OCI-M2 (cell line): ENCODE measurements around the gene PRDM10.
"Not testable (repeated sequence)": the region's sequence is repeated elsewhere in the genome, so short reads cannot be mapped to it uniquely, and the experiment has no call there.

ENCODE experiments used
- DNase-seq: peaks from one replicate; lab custom pipeline; 2025; ENCODE audit not compliant: unreplicated experiment; lab: John Stamatoyannopoulos, UW

Gene PRDM10, protein sequence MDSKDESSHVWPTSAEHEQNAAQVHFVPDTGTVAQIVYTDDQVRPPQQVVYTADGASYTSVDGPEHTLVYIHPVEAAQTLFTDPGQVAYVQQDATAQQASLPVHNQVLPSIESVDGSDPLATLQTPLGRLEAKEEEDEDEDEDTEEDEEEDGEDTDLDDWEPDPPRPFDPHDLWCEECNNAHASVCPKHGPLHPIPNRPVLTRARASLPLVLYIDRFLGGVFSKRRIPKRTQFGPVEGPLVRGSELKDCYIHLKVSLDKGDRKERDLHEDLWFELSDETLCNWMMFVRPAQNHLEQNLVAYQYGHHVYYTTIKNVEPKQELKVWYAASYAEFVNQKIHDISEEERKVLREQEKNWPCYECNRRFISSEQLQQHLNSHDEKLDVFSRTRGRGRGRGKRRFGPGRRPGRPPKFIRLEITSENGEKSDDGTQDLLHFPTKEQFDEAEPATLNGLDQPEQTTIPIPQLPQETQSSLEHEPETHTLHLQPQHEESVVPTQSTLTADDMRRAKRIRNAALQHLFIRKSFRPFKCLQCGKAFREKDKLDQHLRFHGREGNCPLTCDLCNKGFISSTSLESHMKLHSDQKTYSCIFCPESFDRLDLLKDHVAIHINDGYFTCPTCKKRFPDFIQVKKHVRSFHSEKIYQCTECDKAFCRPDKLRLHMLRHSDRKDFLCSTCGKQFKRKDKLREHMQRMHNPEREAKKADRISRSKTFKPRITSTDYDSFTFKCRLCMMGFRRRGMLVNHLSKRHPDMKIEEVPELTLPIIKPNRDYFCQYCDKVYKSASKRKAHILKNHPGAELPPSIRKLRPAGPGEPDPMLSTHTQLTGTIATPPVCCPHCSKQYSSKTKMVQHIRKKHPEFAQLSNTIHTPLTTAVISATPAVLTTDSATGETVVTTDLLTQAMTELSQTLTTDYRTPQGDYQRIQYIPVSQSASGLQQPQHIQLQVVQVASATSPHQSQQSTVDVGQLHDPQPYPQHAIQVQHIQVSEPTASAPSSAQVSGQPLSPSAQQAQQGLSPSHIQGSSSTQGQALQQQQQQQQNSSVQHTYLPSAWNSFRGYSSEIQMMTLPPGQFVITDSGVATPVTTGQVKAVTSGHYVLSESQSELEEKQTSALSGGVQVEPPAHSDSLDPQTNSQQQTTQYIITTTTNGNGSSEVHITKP

DNA sequence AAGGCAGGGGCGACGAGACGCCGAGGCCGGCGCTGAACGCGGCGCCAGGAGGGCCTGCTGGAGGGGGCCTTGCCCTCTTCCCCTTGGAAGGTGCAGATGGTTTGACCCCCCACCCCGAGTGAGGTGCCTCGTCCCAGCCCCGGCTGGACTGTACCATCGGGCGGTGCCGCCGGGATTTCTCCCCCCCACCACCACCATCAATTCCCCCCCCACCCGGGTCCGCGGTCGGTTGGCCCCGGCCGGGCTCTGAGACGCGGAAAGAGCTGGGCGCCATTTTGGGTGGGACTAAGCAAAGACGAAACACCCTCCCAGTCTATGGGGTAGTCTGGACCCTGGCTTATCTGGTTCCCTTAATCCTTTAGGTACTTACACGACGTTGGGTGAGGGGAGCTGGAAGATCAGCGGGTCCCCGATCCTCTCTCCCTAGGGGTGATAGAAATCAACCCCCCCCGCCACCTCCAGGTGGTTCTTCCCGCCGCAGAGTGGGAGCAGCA lies at the start of gene PRDM10:
Gene PRDM10, minus strand, starts transcription at position 484 of the 494 bp plus-strand sequence. CDS start 41,871 bp downstream, outside the sequence.
- no peak for DNase-seq

DNA sequence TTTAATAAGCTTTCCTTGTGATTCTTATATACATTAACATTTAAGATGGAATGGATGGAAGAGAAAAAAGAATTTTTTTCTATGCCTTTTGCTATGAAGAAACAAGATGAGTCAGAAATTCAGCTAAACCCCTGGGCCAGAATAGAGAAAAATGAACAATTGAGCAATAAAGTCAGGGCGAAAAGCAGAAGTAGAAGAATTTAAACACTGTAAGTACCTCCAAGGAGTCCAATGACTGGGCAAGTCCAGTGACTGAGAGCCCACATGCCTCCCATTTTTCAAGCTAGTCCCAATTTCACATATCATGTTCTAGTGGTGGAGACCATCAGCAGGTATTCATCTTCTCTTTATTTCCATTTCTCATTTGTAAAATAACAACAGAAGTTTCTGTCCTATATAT lies 48.4 kb upstream of the PRDM10 start:
- DNase-seq = no peak

DNA sequence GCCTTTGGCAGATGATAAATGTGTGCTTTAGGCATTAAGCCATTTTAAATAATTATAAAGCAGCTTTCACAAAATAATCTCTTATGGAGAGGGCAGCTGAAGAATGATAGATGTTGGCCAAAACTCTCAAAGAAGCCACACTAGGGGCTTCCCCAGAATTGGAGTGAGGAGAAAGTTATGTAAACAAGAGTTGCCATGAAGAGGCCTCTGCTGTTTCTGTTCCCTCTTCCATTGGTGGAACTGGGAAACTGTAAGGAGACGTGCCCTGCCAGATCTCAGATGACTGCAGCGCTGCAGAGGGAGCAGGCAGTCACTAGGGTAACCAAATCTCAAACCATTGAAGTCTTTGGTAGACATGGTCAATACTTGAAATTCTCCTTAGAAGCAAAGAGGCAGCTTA lies 47.6 kb upstream of the PRDM10 start:
- no peak for DNase-seq

DNA sequence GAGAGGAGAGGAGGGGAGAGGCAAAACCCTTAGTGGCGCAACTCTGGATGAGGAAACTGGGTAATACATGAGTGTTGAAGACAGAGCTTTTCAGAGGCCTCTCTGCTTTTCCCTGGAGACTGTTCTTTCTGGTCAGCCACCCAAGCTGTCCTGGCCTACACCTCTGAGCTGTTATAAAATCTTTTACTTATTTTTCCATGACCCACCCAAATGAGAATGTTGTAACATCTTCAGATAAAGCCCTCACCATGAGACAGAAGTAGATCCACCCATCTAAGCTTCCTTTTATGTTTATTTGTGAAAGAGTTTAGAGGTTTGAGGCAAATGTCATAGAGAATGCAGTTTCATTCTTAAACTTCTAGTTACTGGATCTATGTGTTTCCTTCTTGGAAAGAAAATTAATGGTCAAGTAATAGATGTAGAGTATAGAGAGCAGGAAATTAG lies 46.7 kb upstream of the PRDM10 start:
- no peak for DNase-seq

DNA sequence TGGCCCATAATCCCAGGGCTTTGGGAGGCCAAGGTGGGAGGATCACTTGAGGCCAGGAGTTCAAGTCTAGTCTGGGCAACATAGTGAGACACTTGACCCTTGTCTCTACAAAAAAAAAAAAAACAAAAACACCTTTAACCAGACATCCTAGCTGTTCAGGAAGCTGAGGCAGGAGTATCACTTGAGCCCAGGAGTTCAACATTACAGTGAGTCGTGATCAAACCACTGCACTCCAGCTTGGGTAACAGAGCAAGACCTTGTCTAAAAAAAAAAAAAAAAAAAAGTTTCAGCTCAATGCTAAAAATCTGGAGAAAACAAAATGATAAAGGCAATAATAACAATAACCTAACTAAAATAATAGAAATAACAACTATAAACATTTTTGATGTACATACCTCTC lies 44.5 kb upstream of the PRDM10 start:
- DNase-seq = no peak

DNA sequence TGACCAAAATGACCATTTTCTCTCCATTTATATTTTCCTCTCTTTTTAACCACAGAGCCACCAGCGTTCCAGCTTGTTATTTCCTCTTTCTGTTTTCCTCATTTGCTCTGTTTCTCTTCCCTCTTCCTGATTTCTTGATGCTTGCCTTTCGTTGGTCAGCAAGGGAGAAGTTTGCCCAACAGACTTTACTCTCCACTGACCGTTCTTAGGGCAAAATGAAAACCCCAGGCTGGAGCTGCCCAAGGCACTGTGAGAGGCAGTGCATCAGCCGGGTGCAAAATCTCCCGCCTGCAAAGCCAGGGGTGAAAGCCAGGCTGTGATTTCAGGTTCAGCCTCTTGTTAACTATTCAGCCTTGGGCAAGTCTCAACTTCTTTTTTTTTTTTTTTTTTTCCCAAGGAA lies 40.9 kb upstream of the PRDM10 start:
- no peak for DNase-seq

DNA sequence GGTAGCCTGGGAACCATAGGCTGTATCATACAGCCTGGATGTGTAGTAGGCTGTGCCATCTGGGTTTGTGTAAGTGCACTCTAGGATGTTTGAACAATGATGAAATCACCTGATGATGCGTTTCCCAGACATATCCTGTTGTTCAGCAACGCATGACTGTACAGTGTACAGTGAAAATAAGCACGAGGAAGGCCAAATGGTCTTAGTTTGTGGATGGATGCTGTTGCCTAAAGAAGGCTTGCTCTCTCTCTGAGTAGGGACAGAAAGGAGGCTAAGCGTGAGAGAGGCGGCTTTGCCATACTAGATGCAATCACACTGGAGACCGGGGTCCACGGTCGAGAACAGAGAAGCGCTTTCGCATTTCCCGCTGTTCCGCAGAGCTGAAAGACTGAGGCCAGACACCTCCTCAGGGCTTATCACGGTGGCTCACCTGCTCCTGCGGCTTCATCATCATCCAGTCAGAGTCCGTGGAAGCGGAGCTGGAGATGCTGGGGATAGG lies 39.5 kb upstream of the PRDM10 start:
- no peak for DNase-seq

DNA sequence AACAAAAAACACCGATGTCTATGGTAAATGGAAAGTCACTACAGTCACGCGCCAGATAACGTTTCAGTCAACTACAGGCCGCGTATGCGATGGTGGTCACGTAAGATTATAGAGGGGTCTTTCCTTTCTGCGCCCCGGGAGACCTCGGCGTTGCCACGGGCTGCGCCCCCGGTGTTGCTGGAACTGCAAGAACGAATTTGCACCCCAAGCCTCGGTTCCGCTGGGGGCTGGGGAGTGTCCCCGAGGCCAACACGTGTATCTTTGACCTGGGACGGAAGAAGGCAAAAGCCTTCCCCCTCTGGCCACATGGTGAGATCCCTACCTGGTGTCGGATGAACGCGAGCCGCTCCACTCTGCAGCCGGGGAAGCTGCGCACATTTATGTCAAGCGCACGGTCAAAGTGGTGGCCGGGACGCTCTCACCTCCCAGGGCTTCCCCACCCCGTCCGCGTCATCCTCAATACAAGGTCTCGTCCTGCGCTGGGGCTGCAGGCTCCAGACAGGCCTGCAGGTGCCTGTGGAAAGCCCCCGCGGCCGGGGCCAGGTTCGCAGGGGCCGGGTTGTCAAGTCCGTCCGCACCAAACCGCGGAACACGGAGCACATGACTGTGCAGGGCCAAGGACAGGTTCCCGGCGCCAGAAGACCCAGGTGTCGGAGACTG lies 37.8 kb upstream of the PRDM10 start:
- DNase-seq = no peak

DNA sequence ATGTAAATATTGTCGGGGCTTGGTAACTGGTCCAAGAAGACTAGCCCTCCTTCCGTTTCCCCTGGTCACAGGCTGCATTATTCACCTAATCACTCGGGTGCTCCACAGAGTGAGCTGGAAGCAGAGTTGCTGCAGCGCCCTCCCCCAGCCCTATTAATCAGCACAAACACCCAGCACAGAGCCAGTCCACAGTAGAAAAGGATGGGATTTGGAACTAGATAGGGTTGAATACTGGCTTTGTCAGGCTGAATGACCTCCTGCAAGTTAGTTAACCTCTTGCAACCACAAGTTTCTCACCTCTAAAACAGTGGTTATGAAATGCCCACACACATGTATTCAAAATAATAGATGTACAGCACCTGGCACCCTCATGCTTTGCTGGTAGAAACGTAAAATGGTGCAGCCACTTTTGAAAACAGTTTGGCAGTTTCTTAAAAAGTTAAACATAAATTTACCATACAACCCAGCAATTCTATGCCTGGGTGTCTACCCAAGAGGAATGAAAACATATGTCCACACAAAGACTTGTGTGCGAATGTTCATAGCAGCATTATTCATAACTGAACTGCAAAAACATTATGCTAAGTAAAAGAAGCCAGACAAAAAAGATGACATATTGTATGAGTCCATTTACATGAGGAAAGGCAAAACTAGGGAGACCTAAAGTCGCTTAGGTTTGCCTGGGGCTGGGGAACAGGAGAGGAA lies 35.4 kb upstream of the PRDM10 start:
- DNase-seq = no peak

DNA sequence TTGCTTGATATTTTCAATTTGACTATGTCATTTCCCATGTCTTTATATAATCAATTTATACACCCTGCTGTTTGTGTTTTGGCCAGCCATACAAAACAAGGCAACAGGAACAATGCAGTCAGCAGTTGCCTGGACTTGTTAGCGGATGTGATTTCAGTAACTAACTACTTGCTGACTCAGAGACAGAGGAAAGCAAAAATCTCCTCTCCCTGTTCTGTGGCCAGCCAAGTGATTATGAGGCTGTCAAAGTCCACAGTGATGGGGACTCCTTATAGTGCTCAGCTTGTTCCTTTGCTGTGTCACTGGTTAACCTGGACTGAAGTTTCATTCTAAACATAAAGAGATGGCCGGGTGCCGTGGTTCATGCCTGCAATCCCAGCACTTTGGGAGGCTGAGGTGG lies 34.4 kb upstream of the PRDM10 start:
- DNase-seq = no peak

DNA sequence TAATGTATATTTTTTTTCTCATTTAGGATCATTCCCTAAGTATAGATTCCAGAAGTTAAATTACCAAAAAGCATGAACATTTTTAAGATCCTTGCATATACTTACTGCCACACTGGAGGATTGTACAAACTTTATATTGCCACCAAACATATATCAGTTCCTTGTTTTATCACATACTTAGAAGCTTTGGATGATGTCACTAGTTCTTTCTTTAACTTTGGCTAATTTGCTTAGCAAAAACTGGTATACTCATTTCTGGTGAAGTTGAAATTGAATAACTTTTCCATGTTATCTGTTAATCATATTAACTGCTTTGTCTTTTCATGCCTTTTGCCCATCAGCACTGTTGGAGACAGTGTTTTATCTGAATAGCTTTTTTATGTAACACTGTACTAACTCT lies 31.6 kb upstream of the PRDM10 start:
- DNase-seq = no peak

DNA sequence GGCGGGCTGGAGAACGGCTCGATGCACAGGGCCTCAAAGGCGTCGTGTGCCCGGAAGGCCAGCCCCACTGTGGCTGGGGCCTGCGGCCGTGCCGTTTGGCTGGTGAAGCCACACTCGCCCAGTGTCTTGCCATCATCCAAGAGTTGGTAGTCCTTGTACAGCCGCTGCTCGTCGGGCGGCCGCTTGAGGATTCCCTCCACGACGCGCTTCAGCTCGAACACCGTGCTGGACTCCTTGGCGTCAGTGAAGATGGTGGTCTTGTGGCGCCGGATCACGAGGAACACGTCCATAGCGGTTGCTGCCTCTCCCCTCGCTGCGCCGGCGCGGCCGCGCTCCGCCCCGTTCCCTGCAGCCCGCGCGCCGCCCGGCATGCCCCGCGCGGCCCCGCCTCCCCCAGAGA lies 30.3 kb upstream of the PRDM10 start:
- no peak for DNase-seq

DNA sequence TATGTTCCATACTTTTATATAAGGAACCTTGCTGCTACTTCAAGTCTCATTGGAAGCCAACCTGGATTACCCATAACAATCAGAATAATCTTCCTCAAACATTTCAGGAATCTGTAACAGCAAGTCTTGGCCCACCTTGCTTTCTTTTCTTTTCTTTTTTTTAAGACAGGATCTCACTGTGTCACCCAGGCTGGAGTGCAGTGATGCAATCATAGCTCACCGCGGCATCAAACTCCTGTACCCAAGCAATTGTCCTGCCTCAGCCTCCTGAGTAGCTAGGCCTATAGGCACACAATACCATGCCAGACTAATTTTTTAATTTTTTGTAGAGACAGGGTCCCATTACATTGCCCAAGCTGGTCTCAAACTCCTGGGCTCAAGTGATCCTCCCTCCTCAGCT lies 29.3 kb upstream of the PRDM10 start:
- no peak for DNase-seq

DNA sequence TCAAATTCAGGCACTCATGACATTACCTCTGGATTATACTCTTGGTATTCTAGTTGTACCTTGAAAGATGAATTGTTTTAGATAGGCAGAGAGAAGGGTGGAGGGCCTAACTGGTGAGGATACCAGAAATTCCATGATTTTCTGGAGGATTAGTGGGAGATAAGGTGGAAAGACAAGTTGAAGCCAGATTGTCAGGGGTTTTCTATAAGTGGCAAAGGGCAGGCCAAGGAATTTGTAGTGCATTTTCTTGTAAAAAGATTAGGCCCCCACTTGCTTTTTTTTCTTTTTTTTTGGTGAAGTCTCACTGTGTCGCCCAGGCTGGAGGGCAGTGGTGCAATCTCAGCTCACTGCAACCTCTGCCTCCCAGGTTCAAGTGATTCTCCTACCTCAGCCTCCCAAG lies 28.4 kb upstream of the PRDM10 start:
- no peak for DNase-seq

DNA sequence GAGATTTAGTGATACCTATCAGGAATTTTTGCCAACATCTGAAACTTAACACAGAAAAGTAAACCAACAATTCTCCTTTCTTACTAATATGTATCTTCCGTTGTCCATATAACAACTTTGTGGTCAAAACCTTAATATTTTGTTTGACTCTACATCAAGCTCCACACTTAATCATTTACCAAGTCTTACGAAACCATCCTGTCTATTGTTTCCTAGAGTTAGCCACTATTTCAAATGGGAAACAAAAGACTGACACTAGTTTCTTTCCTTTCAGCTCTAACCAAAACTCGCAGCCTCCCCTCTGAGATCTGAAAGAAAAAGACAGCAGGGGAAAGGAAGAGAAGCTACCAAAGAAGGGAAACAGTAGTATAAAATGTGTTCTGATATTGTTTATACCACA lies 26.5 kb upstream of the PRDM10 start:
- DNase-seq = no peak

DNA sequence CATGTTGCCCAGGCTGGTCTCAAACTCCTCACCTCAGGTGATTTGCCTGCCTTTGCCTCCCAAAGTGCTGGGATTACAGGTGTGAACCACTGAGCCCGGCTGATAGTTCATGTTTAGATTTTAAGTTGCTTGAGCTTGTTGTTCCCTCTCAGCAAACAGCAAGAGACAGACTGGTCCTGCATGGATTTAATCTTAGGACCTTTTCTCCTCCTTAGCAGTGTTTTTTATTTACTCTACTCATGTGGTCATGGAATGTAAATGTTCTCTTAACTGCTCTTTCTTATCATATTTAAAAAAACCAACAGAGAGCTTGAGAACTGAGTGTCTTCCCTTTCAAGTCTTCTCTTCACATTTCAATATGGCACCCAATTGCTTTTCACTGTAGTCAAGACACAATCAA lies 22.7 kb upstream of the PRDM10 start:
- no peak for DNase-seq

DNA sequence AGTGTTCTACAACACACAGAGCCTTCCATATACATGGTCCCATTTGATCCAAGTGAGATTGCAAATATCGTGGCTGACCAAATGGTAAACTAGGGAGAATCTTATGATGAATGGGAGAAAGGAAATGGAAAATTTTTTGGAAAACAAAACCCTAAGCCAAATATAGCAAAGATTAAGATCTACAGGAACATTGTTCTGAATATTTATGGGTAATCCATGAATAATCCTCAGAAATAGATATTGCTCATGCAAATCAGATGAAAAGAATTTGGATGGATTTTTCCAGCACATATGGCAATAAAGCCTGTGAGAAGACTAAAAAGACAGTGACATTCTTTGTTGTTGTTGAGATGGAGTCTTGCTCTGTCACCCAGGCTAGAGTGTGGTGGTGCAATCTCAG lies 21.7 kb upstream of the PRDM10 start:
- DNase-seq = no peak

DNA sequence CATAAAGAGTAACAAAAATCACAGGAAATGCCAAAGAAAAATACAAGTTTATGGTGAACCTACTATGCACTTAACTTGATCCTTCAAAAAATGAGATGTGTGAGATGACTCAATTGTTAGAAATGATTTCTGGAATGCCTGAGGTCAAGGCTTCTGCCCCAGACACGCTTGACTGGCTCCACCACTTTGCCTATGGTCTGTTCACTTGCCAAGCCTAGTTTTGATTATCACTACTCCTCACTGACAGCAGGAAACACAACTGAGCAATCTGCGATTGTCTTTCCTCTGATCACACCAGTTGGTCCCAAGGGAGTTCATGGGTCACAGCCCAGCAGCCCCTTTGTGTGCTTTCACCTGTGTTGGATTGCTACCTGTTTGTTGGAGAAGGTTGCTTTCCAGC lies 20.6 kb upstream of the PRDM10 start:
- DNase-seq = no peak

DNA sequence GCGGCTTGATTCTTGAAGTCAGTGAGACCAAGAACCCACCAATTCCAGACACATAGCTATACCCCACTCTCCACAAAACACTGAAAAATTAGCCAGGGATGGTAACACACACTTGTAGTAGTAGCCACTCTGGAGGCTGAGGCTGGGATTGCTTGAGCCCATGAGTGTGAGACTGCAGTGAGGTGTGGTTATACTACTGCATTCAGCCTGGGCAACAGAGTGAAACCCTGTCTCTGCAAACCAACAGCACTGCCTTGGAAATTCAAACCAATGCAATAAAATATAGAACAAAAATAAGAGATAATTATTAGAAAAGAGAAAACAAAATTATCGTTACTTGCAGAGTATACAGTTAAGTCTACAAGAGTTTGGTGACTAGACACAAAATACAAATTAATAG lies 20.2 kb upstream of the PRDM10 start:
- no peak for DNase-seq

DNA sequence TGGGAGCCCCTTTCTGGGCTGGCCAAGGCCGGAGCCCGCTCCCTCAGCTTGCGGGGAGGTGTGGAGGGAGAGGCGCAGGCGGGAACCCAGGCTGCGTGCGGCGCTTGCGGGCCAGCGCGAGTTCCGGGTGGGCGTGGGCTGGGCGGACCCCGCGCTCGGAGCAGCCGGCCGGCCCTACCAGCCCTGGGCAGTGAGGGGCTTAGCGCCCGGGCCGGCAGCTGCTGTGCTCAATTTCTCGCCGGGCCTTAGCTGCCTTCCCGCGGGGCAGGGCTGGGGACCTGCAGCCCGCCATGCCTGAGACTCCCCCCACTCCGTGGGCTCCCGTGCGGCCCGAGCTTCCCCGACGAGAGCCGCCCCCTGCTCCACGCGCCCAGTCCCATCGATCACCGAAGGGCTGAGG lies 19.0 kb upstream of the PRDM10 start:
- DNase-seq = not testable (repeated sequence)
